Measurements from ENCODE around the gene IRF4.

Gene IRF4

DNA sequence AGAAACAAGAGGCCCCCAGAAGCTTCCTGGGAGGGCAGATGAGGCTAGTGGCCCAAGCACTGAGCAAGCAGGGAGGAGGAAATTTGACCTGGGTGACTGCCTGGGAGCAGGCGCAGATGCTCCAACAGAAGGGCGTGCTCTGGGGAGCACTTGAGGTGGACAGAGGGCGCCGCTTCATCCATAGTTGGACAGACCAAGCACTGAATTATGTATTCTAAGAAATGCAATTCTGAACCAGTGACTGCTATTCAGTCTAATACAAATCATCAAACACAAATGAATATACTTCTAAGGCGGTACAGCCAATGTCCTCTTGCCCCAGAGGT, 28.7 kb upstream of the IRF4 start:
- no peak for DNase-seq (ENCODE audit: low read depth)
- no peak overlapping the region for H3K4me3 ChIP-seq (ENCODE audit: low read depth, low read length)
- no peak for TF ChIP-seq CTCF (conservative IDR thresholded peaks at IDR 0.05; ENCODE audit: low read depth, low read length)

GRCh38 chr6:363291-363690, 28.3 kb upstream of the IRF4 start:
- no peak overlapping the region for H3K4me3 ChIP-seq (ENCODE audit: low read depth, low read length)
- no peak for DNase-seq (ENCODE audit: low read depth)
- no peak for TF ChIP-seq CTCF (conservative IDR thresholded peaks at IDR 0.05; ENCODE audit: low read depth, low read length)

GRCh38 chr6:363909-364308, 27.6 kb upstream of the IRF4 start:
- no peak for DNase-seq (ENCODE audit: low read depth)
- TF ChIP-seq CTCF (conservative IDR thresholded peaks at IDR 0.05; ENCODE audit: low read depth, low read length), result no peak
- no peak overlapping the region for H3K4me3 ChIP-seq (ENCODE audit: low read depth, low read length)

- TF ChIP-seq CTCF (conservative IDR thresholded peaks at IDR 0.05; ENCODE audit: low read depth, low read length), result no peak
- no peak overlapping the region for H3K4me3 ChIP-seq (ENCODE audit: low read depth, low read length)
- no peak for DNase-seq (ENCODE audit: low read depth)
Measured at GRCh38 chr6:364609-365540, 26.7 kb upstream of the IRF4 start.

GRCh38 chr6:365835-366234, 25.7 kb upstream of the IRF4 start:
- no peak overlapping the region for H3K4me3 ChIP-seq (ENCODE audit: low read depth, low read length)
- TF ChIP-seq CTCF (conservative IDR thresholded peaks at IDR 0.05; ENCODE audit: low read depth, low read length), result no peak
- DNase-seq (ENCODE audit: low read depth), result no peak

GRCh38 chr6:366389-367297, 24.9 kb upstream of the IRF4 start:
- no peak for DNase-seq (ENCODE audit: low read depth)
- H3K4me3 ChIP-seq (ENCODE audit: low read depth, low read length), result no peak overlapping the region
- no peak for TF ChIP-seq CTCF (conservative IDR thresholded peaks at IDR 0.05; ENCODE audit: low read depth, low read length)
